Spleen (tissue), 7 donors: Measurements from ENCODE around the gene RNF166.

Experiments
- POLR2A ChIP-seq, 3 donors: fragments of 450-650 bp; IDR thresholded peaks; one replicate each; pipeline ENCODE4 v1.5.1; 2017; ENCODE audit warnings: antibody characterized with exemption in 3 of 3, mild to moderate bottlenecking in 1 of 3
- POLR2AphosphoS5 ChIP-seq, 3 donors: sonication (generic); formaldehyde crosslinking; IDR thresholded peaks; one replicate each; pipeline ENCODE4 v1.5.1; 2017; ENCODE audit warnings: antibody characterized with exemption in 3 of 3
- TF ChIP-seq, protein P1 (sequence below), 11 experiments: fragments of 200-600 bp in 7 of 11; fragments of 450-650 bp in 4 of 11; sonication (generic) in 4 of 11; IDR thresholded peaks in 8 of 11; conservative IDR thresholded peaks in 3 of 11; 1 replicate in 7 of 11; 2 replicates in 4 of 11; pipeline versions ENCODE4 v1.4.0 to v1.8.0; 2016 to 2021; ENCODE audit warnings: antibody characterized with exemption in 11 of 11, inconsistent platforms in 4 of 11, mild to moderate bottlenecking in 1 of 11
- donor health status: DM: no; HTN: no; CAD: no; lungs with moderate emphysema.
- donor health status: DM: no; HTN: no; CAD: no.
- donor health status: DM: no; HTN: no; CAD: no.

DNA sequence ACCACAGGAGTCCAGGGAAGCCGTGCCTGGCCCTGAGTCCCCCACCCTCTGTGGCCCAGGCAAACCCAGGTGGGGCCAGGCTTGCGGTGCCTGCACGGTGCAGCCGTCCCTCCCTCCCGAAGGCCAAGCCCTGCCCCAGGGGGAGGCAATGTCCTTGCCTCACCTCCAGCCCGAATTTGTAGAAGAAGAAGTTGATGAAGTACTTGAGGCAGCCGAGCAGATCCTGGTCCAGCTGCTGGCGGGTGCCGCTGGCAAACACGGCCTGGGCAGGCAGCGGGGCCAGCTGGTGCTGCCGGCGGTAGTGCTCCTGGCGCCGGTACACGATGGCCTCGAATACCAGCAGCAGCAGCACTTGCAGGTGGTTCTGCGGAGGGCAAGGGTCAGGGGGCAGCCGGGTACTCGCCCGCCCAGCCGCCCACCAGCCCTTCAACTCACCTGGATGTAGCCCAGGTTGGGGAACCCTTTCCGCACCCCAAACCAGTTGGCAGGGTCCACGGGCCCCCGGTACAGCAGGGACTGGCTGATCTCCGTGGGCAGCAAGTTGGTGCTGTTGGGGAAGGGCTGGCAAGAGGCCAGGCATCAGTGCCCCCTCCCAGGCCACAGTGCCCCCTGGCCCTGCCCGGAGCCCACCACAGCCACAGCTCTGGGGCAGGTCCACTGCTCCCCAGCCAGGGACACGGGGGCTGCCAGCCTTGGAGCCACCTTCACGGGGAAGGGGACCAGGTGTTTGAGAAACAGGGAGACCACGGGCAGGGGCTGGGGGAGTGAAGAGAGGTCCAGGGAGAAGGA lies 26.2 kb upstream of the RNF166 start:
- TF ChIP-seq, protein P1, sequence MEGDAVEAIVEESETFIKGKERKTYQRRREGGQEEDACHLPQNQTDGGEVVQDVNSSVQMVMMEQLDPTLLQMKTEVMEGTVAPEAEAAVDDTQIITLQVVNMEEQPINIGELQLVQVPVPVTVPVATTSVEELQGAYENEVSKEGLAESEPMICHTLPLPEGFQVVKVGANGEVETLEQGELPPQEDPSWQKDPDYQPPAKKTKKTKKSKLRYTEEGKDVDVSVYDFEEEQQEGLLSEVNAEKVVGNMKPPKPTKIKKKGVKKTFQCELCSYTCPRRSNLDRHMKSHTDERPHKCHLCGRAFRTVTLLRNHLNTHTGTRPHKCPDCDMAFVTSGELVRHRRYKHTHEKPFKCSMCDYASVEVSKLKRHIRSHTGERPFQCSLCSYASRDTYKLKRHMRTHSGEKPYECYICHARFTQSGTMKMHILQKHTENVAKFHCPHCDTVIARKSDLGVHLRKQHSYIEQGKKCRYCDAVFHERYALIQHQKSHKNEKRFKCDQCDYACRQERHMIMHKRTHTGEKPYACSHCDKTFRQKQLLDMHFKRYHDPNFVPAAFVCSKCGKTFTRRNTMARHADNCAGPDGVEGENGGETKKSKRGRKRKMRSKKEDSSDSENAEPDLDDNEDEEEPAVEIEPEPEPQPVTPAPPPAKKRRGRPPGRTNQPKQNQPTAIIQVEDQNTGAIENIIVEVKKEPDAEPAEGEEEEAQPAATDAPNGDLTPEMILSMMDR (IDR thresholded peaks at IDR 0.05 in 8 of 11, conservative IDR thresholded peaks at IDR 0.05 in 3 of 11) = no peak
- no peak for TF ChIP-seq POLR2A (IDR thresholded peaks at IDR 0.05)
- TF ChIP-seq POLR2AphosphoS5 (IDR thresholded peaks at IDR 0.05) = no peak
